Endometrium (tissue), 2 donors: ENCODE data around the gene L2HGDH.
"Not testable (repeated sequence)": the region's sequence is repeated elsewhere in the genome, so short reads cannot be mapped to it uniquely, and the experiment has no call there.

Source experiments
- FAIRE-seq: peaks from 2 replicates; lab custom pipeline; 2012; peaks lifted over from hg19 to GRCh38; lab: Jason Lieb, UNC
- donor health status: control.
- donor health status: control.

Gene L2HGDH

DNA sequence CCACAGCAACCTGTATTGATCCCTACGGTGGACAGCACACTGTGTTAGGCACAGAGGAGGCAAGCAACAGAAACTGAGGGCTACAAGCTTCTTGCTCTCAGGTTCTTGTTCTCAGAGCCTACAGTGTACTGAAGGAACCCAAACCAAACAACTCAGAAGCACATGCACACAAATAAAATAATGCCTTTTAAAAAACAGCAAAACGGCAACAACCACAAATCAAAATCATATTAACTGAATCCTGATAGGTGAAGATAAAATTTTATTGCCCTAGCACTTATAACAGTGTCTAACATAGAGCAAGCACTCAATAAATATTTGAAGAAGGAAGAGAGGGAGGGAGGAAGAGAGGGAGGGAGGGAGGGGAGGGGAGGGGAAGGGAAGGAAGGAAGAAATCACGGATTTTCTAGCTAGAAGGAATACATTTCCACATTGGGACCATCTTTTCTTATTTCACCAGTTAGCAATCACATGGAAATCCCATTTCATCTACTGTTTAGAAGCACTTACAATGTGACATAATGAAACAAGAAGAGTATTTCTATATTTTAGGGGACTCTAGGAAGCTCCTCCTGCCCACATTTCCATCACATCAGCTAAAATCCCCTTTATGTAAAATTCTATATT is 27.3 kb upstream of the L2HGDH start:
- FAIRE-seq, result no peak

DNA sequence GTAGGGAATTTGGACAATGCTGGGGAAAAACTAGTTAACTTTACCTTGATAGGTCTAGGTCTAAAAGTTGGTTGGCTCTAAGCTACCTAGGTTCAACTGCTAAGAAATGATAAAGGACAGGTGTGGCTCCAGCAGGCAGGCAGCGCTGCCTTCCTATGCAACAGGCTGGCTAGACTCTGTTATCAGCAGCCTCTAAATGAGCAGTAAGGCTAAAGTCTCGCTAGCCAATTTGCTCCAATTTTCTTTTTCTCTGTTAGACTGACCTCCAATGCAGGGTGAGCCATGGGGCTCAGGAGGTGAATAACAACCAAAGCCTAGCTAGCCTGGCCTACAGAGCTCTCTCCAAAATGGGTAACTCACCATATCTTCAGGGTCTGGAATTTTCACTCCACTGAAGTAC is 26.6 kb upstream of the L2HGDH start:
- no peak for FAIRE-seq

- FAIRE-seq, result peak; percentile 39
These were observed 24.2 kb upstream of the L2HGDH start for GRCh38 chr14:50335989-50336824.

GRCh38 chr14:50335389-50335788 is 23.4 kb upstream of the L2HGDH start:
- FAIRE-seq, result no peak

GRCh38 chr14:50334211-50334610 is 22.2 kb upstream of the L2HGDH start:
- no peak for FAIRE-seq

- no peak for FAIRE-seq
These were observed 21.0 kb upstream of the L2HGDH start for GRCh38 chr14:50333014-50333509.

DNA sequence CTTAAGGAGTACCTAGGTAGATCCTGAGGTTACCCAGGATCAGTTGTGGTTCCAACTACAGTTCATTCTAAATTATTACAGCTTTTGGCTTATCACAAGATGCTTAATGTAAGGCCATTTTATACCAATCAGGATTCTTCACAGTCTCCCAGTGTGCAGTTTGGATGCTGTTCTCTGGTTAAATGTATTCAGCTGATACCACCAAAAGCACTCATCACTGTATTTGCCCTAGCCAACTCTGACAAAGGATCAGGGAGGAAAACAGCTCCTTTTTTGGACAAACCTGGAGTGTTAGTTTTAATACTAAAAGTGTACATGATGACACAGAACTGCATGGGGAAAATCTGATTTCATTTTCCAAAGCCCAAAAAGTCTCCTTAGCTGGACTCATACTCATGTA is 19.6 kb upstream of the L2HGDH start:
- no peak for FAIRE-seq

GRCh38 chr14:50321009-50321660 is 9.1 kb upstream of the L2HGDH start:
- peak; percentile 66 for FAIRE-seq

- no peak for FAIRE-seq
These were observed 8.3 kb upstream of the L2HGDH start for GRCh38 chr14:50320283-50320682.

- no peak for FAIRE-seq
These were observed 7.7 kb upstream of the L2HGDH start for GRCh38 chr14:50319721-50320120.

DNA sequence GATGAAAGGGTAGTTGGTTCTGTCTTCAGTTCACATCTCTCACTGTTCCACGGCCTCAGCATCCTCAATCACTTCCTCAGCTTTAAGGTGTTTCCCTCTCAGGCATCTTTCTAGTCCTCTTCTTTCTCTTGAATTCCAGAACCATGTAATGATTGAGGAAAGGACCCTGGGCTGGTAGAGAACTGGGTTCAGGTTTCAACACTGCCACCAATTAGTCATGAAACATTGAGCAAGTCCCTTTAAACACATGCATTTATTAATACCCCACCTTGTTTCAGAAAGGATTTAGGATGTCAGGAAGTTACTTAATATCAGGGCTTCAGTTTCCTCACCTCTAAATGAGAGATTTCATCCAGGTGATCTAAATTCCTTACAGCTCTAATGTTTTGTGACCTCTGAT is 7.3 kb upstream of the L2HGDH start:
- no peak for FAIRE-seq

- FAIRE-seq, result peak; percentile 88
These were observed 6.1 kb upstream of the L2HGDH start for GRCh38 chr14:50318031-50318626.

GRCh38 chr14:50314098-50314497 is 2.1 kb upstream of the L2HGDH start:
- FAIRE-seq, result not testable (repeated sequence)

DNA sequence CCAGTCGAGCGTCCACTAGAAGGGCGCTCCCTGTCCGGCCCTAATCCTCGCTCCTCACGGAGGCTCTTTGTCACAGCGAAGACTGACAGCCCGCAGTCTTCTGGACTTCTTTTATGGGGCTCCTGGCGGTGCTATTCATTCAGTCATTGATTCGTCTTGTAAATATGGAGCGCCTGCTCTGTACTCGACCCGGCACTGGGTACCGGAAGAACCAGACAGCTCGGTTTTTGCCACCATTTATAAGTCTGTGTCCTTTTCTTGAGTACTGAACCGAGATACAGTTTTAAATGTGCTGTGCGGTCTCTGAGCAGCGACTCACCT is 665 bp upstream of the L2HGDH start:
- no peak for FAIRE-seq

DNA sequence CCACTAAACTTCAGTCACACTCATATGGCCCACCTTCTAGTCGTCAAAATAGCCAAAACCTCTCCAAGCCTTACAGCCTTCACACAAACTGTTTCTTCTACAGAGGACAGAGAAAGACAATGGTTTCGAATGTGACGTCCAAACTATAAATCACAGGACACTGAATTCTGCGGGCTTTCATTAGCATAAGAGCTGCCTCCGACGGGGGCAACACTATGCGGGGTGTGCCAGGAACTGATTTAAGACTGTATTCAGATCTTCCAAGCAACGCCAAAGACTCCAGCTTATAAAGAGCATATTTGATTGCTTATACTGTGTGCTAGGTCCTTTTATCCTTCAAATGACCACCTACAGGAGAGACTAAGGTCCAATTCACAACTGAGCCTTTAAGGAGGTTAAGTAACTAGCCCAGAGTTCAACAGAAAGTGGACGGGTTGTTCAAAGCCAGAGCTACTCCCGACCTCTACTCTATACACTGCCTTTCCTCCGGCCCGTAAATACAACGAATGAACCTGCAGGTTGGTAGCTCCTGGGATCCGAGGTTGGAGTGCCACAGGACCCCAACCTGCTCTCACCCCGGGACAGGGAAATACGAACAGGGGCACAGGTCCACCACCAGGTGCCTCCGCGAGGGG is 575 bp downstream of the L2HGDH start:
- FAIRE-seq, result no peak

DNA sequence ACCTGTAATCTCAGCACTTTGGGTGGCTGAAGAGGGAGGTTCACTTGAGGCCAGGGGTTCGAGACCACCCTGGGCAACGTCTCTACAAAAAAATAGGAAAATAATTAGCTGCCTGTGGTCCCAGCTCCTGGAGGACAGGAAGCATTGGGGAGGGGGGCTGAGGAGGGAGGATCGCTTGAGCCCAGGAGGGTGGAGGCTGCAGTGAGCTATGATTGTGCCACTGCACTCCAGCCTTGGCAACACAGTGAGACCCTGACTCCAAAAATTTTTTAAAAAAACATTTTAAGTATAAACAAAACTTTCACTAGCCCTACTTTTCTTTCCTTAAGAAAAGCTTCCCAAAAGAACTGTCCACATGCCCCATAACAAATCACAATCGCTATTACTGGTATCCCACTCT is 1.6 kb downstream of the L2HGDH start:
- no peak for FAIRE-seq

GRCh38 chr14:50308363-50308915 is 3.6 kb downstream of the L2HGDH start:
- FAIRE-seq, result no peak

DNA sequence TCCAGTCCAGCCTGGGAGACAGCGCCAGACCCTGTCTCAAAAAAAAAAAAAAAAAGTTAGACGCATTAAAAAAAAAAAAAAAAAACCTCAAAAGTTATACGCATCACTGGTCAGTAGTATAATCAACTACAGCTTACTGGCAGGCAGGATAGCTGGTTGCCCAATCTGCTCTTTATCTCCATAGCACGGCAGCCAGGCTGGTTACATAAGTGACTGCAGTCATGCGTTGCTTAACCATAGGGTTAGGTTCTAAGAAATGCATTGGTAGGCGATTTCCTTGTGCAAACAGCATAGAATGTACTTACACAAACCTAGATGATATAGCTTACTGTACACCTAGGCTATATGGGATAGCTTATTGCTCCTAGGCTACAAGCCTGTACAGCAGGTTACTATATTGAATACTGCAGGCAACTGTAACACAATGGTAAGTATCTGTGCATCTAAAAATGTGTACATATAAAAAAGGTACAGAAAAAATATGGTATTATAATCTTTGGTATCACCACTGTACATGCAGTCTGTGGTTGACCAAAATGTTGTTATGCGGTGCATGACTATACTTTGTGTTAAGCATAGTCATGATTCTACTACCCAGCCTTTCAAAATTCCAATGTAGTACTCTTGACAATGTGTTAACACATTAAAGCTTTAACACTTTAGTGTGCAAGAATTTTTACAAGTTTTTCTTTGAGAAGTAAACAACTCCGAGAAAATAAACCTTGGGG is 8.1 kb downstream of the L2HGDH start:
- no peak for FAIRE-seq

- FAIRE-seq, result no peak
These were observed 10.1 kb downstream of the L2HGDH start for GRCh38 chr14:50301914-50302313.

DNA sequence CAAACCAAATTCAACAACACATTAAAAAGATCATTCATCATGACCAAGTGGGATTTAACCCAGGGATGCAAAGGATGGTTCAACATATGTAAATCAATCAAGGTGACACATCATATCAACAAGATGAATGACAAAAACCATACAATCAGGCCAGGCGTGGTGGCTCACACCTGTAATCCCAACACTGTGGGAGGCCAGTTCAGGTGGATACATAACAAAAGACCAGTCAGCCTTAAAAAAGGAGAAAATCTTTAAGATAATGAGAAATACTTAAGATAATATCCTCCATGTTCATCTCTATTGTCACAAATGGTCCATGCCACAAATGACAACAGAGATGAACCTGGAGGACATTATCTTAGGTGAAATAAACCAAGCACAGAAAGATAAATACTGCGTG is 12.4 kb downstream of the L2HGDH start:
- no peak for FAIRE-seq

GRCh38 chr14:50290306-50290705 is 21.7 kb downstream of the L2HGDH start:
- FAIRE-seq, result no peak
